ENCODE data around the gene VMP1.

Gene VMP1

GRCh38 chr17:59837308-59838051 is 130.0 kb downstream of the VMP1 start:
- Histone ChIP-seq H3F3A (ENCODE audit: control insufficient read depth, insufficient read depth) (peaks cover 20% of the 10 kb centered on the region), H3K27ac (ENCODE audit: low read depth, low read length) (peak overlapping the region; percentile 81), H3K79me2 (ENCODE audit: control insufficient read depth, low read length) (peaks cover 50% of the 10 kb centered on the region), H3K27me3 (ENCODE audit: control insufficient read depth, low read length) (no peaks in the 10 kb centered on the region), H3K36me3 (ENCODE audit: control insufficient read depth, low read length) (peaks cover 37% of the 10 kb centered on the region), H4K20me1 (ENCODE audit: control insufficient read depth, insufficient read depth, low read depth, low read length) (no peaks in the 10 kb centered on the region), H3K4me3 (ENCODE audit: low read length) (peak overlapping the region; percentile 90), H3K4me1 (ENCODE audit: control insufficient read depth, low read length) (peaks cover 62% of the 10 kb centered on the region), H3K9me2 (replicated peaks; ENCODE audit: control insufficient read depth, low read length) (no peaks in the 10 kb centered on the region), H3K9me3 (ENCODE audit: control insufficient read depth, insufficient read depth, low read length) (no peaks in the 10 kb centered on the region), H3K4me2 (ENCODE audit: low read length) (peak overlapping the region; percentile 73)
- TF ChIP-seq EZH2phosphoT487 (IDR thresholded peaks at IDR 0.05; ENCODE audit: borderline replicate concordance, low read length) (no peak), CTCF (IDR thresholded peaks at IDR 0.05; ENCODE audit: low read depth, low read length, poor library complexity, severe bottlenecking) (no peak)

- Histone ChIP-seq H3K4me2 (ENCODE audit: low read length) (peak overlapping the region; percentile 73), H3K79me2 (ENCODE audit: control insufficient read depth, low read length) (peaks cover 56% of the 10 kb centered on the region), H3K27ac (ENCODE audit: low read depth, low read length) (peak overlapping the region; percentile 81), H3F3A (ENCODE audit: control insufficient read depth, insufficient read depth) (peaks cover 17% of the 10 kb centered on the region), H3K9me2 (replicated peaks; ENCODE audit: control insufficient read depth, low read length) (no peaks in the 10 kb centered on the region), H3K4me3 (ENCODE audit: low read length) (peak overlapping the region; percentile 90), H3K4me1 (ENCODE audit: control insufficient read depth, low read length) (peaks cover 59% of the 10 kb centered on the region), H3K36me3 (ENCODE audit: control insufficient read depth, low read length) (peaks cover 37% of the 10 kb centered on the region), H3K9me3 (ENCODE audit: control insufficient read depth, insufficient read depth, low read length) (no peaks in the 10 kb centered on the region), H3K27me3 (ENCODE audit: control insufficient read depth, low read length) (no peaks in the 10 kb centered on the region), H4K20me1 (ENCODE audit: control insufficient read depth, insufficient read depth, low read depth, low read length) (no peaks in the 10 kb centered on the region)
- TF ChIP-seq EZH2phosphoT487 (IDR thresholded peaks at IDR 0.05; ENCODE audit: borderline replicate concordance, low read length) = no peak
- TF ChIP-seq CTCF (IDR thresholded peaks at IDR 0.05; ENCODE audit: low read depth, low read length, poor library complexity, severe bottlenecking) = no peak
These were observed 130.8 kb downstream of the VMP1 start for GRCh38 chr17:59838052-59838916.

GRCh38 chr17:59839651-59840328 is 132.3 kb downstream of the VMP1 start:
- H3K36me3 ChIP-seq (ENCODE audit: control insufficient read depth, low read length) = peaks cover 37% of the 10 kb centered on the region

More at GRCh38 chr17:59839651-59840328, 132.3 kb downstream of the VMP1 start:
- no peaks in the 10 kb centered on the region for H4K20me1 ChIP-seq (ENCODE audit: control insufficient read depth, insufficient read depth, low read depth, low read length)
- H3K4me1 ChIP-seq (ENCODE audit: control insufficient read depth, low read length) = peaks cover 59% of the 10 kb centered on the region
- H3K27me3 ChIP-seq (ENCODE audit: control insufficient read depth, low read length) = no peaks in the 10 kb centered on the region
- peak overlapping the region; percentile 5 for H3K27ac ChIP-seq (ENCODE audit: low read depth, low read length)
- H3K4me2 ChIP-seq (ENCODE audit: low read length) = peak overlapping the region; percentile 73
- TF ChIP-seq EZH2phosphoT487 (IDR thresholded peaks at IDR 0.05; ENCODE audit: borderline replicate concordance, low read length) (no peak), CTCF (IDR thresholded peaks at IDR 0.05; ENCODE audit: low read depth, low read length, poor library complexity, severe bottlenecking) (no peak)
- peak overlapping the region; percentile 90 for H3K4me3 ChIP-seq (ENCODE audit: low read length)
- no peaks in the 10 kb centered on the region for H3K9me2 ChIP-seq (replicated peaks; ENCODE audit: control insufficient read depth, low read length)
- peaks cover 16% of the 10 kb centered on the region for H3F3A ChIP-seq (ENCODE audit: control insufficient read depth, insufficient read depth)
- H3K79me2 ChIP-seq (ENCODE audit: control insufficient read depth, low read length) = peaks cover 67% of the 10 kb centered on the region
- no peaks in the 10 kb centered on the region for H3K9me3 ChIP-seq (ENCODE audit: control insufficient read depth, insufficient read depth, low read length)
